Neural cell (in vitro differentiated cells): Measurements from ENCODE around the gene ELK4. TPM values are rescaled to one million over a fixed set of nuclear protein-coding genes. Genes with fewer than 3 reads are reported as not detected.

Experiments used
- H2AFZ ChIP-seq: fragments of 200-600, 300-800 bp; sonication (generic), shearing (Covaris generic); 2 replicates; pipeline ENCODE4 v1.6.0; 2014; ENCODE audit warnings: low read depth, mild to moderate bottlenecking, antibody characterized with exemption, low read length, moderate library complexity
- H3F3A ChIP-seq: fragments of 200-600 bp; shearing (Covaris generic); 2 replicates; pipeline ENCODE4 v1.6.1; 2016; ENCODE audit warnings: mild to moderate bottlenecking, moderate library complexity, mixed read lengths, antibody characterized with exemption, low read length; ENCODE audit not compliant: insufficient read depth, poor library complexity, severe bottlenecking
- H3K27ac ChIP-seq: fragments of 200-600, 300-800 bp; sonication (generic), shearing (Covaris generic); 2 replicates; pipeline ENCODE4 v1.5.1; 2014; ENCODE audit warnings: mild to moderate bottlenecking, low read length, moderate library complexity
- H3K27me3 ChIP-seq: fragments of 300-800, 200-600 bp; sonication (generic), shearing (Covaris generic); 2 replicates; pipeline ENCODE4 v1.6.0; 2014; ENCODE audit warnings: mild to moderate bottlenecking, low read depth, low read length, moderate library complexity; ENCODE audit not compliant: insufficient read depth
- H3K36me3 ChIP-seq: fragments of 300-800, 200-600 bp; sonication (generic), shearing (Covaris generic); 2 replicates; pipeline ENCODE4 v1.5.1; 2014; ENCODE audit warnings: mild to moderate bottlenecking, antibody characterized with exemption, low read length, moderate library complexity; ENCODE audit not compliant: insufficient read depth
- H3K4me2 ChIP-seq: fragments of 300-800, 200-600 bp; sonication (generic), shearing (Covaris generic); 2 replicates; pipeline ENCODE4 v1.6.0; 2014; ENCODE audit warnings: mild to moderate bottlenecking, low read length
- H3K4me3 ChIP-seq: fragments of 300-800, 200-600 bp; sonication (generic), shearing (Covaris generic); 2 replicates; pipeline ENCODE4 v1.5.1; 2014; ENCODE audit warnings: mild to moderate bottlenecking, low read length, moderate library complexity
- H3K79me2 ChIP-seq: fragments of 200-600 bp; shearing (Covaris generic); replicated peaks from 2 replicates; pipeline ENCODE4 v1.6.0; 2014; ENCODE audit warnings: mild to moderate bottlenecking, low read length, moderate library complexity; ENCODE audit not compliant: insufficient read depth
- H3K9ac ChIP-seq: fragments of 300-800, 200-600 bp; sonication (generic), shearing (Covaris generic); 2 replicates; pipeline ENCODE4 v1.6.1; 2016; ENCODE audit warnings: mild to moderate bottlenecking, low read length, mixed read lengths
- H3K9me2 ChIP-seq: fragments of 200-600 bp; shearing (Covaris generic); 2 replicates; pipeline ENCODE4 v1.6.1; 2016; ENCODE audit warnings: mild to moderate bottlenecking, low read length, mixed read lengths; ENCODE audit not compliant: insufficient read depth
- H3K9me3 ChIP-seq: fragments of 200-600, 300-800 bp; sonication (generic), shearing (Covaris generic); 2 replicates; pipeline ENCODE4 v1.6.1; 2016; ENCODE audit warnings: mild to moderate bottlenecking, mixed run types, low read length, moderate library complexity, mixed read lengths
- H4K20me1 ChIP-seq: fragments of 200-600 bp; shearing (Covaris generic); 2 replicates; pipeline ENCODE4 v1.6.1; 2016; ENCODE audit warnings: mild to moderate bottlenecking, mixed run types; ENCODE audit not compliant: insufficient read depth
- CTCF ChIP-seq: fragments of 450-650 bp; IDR thresholded peaks from 2 replicates; pipeline ENCODE4 v1.5.1; 2014; ENCODE audit warnings: antibody characterized with exemption, mild to moderate bottlenecking, moderate library complexity; ENCODE audit not compliant: poor library complexity, severe bottlenecking
- EP300 ChIP-seq: fragments of 450-650 bp; conservative IDR thresholded peaks from 2 replicates; pipeline ENCODE4 v1.6.1; 2014; ENCODE audit warnings: antibody characterized with exemption, mild to moderate bottlenecking, moderate library complexity; ENCODE audit not compliant: poor library complexity, severe bottlenecking
- EZH2 ChIP-seq: fragments of 200-600, 300-800 bp; shearing (Covaris generic), sonication (generic); IDR thresholded peaks from 2 replicates; pipeline ENCODE4 v1.6.1; 2014; ENCODE audit warnings: antibody characterized with exemption, low read length, borderline replicate concordance, mild to moderate bottlenecking; ENCODE audit not compliant: insufficient read depth, poor library complexity, severe bottlenecking
- MXI1 ChIP-seq: fragments of 450-650 bp; conservative IDR thresholded peaks from 2 replicates; pipeline ENCODE4 v1.6.1; 2014; ENCODE audit warnings: antibody characterized with exemption, mild to moderate bottlenecking; ENCODE audit not compliant: poor library complexity, severe bottlenecking
- POLR2AphosphoS5 ChIP-seq: IDR thresholded peaks from 2 replicates; pipeline ENCODE4 v1.6.1; 2012
- RAD21 ChIP-seq: fragments of 450-650 bp; conservative IDR thresholded peaks from 2 replicates; pipeline ENCODE4 v1.6.1; 2014; ENCODE audit warnings: antibody characterized with exemption, mild to moderate bottlenecking, moderate library complexity
- SMC3 ChIP-seq: fragments of 450-650 bp; conservative IDR thresholded peaks from 2 replicates; pipeline ENCODE4 v1.6.1; 2014; ENCODE audit warnings: antibody characterized with exemption, mild to moderate bottlenecking, moderate library complexity; ENCODE audit not compliant: poor library complexity
- TAF1 ChIP-seq: IDR thresholded peaks from 2 replicates; pipeline ENCODE4 v1.6.1; 2012; ENCODE audit warnings: low read depth
- polyA plus RNA-seq: library from polyadenylated mRNA; depleted of rRNA; stranded (reverse); fragments of >200 nt; gene quantifications from 2 replicates; pipeline ENCODE4 v1.2.3, GENCODE V29; 2014
- TF ChIP-seq, protein P1 (sequence below): IDR thresholded peaks from 2 replicates; pipeline ENCODE4 v1.6.1; 2012; ENCODE audit warnings: borderline replicate concordance

ELK4 gene
- polyA plus RNA-seq, 1 donor from 2014 or later: 10.0 TPM

- H3K9me3 ChIP-seq: no peaks in the 10 kb centered on the region
- no peaks in the 10 kb centered on the region for H3K36me3 ChIP-seq
- H3K9ac ChIP-seq: no peak overlapping the region
- H2AFZ ChIP-seq: no peak overlapping the region
- peak overlapping the region; percentile 88 for H3K4me3 ChIP-seq
- H3K27me3 ChIP-seq: no peaks in the 10 kb centered on the region
- peaks cover 39% of the 10 kb centered on the region for H3K79me2 ChIP-seq
- peak overlapping the region; percentile 69 for H3K4me2 ChIP-seq
- H3K27ac ChIP-seq: no peak overlapping the region
- TF ChIP-seq CTCF: no peak
- H4K20me1 ChIP-seq: no peaks in the 10 kb centered on the region
- H3K9me2 ChIP-seq: no peaks in the 10 kb centered on the region
- no peaks in the 10 kb centered on the region for H3F3A ChIP-seq
Observed at GRCh38 chr1:205629751-205630150, 2.1 kb downstream of the ELK4 start.

DNA sequence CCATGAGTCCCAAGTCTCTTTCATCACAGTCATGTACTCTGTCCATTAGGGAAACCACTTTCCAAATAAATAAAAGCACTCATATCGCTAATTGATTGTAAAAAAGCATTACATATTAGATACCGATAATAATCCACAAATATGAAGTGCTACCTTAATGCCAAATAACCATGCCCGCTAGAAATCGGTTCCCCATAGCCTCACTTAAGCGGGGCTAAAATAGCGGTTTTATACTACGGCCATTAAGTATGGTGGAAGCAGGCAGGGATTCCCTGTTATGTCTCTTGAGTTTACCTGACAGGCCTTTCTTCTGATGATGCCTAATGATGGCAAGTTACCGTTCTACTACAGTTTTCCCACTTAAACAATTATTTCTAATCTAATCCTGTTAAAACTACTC is 3.9 kb downstream of the ELK4 start:
- H3K9me3 ChIP-seq: no peaks in the 10 kb centered on the region
- no peaks in the 10 kb centered on the region for H4K20me1 ChIP-seq
- no peak overlapping the region for H3K9ac ChIP-seq
- H3K27ac ChIP-seq: no peak overlapping the region
- H2AFZ ChIP-seq: no peak overlapping the region
- no peaks in the 10 kb centered on the region for H3K9me2 ChIP-seq
- H3K79me2 ChIP-seq: peaks cover 43% of the 10 kb centered on the region
- no peak overlapping the region for H3K4me3 ChIP-seq
- TF ChIP-seq MXI1 (no peak), RAD21 (no peak), EP300 (no peak), EZH2 (no peak), SMC3 (no peak), POLR2AphosphoS5 (no peak), CTCF (no peak), TAF1 (no peak)
- TF ChIP-seq, protein P1, sequence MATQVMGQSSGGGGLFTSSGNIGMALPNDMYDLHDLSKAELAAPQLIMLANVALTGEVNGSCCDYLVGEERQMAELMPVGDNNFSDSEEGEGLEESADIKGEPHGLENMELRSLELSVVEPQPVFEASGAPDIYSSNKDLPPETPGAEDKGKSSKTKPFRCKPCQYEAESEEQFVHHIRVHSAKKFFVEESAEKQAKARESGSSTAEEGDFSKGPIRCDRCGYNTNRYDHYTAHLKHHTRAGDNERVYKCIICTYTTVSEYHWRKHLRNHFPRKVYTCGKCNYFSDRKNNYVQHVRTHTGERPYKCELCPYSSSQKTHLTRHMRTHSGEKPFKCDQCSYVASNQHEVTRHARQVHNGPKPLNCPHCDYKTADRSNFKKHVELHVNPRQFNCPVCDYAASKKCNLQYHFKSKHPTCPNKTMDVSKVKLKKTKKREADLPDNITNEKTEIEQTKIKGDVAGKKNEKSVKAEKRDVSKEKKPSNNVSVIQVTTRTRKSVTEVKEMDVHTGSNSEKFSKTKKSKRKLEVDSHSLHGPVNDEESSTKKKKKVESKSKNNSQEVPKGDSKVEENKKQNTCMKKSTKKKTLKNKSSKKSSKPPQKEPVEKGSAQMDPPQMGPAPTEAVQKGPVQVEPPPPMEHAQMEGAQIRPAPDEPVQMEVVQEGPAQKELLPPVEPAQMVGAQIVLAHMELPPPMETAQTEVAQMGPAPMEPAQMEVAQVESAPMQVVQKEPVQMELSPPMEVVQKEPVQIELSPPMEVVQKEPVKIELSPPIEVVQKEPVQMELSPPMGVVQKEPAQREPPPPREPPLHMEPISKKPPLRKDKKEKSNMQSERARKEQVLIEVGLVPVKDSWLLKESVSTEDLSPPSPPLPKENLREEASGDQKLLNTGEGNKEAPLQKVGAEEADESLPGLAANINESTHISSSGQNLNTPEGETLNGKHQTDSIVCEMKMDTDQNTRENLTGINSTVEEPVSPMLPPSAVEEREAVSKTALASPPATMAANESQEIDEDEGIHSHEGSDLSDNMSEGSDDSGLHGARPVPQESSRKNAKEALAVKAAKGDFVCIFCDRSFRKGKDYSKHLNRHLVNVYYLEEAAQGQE: no peak
- no peaks in the 10 kb centered on the region for H3F3A ChIP-seq
- H3K4me2 ChIP-seq: no peak overlapping the region
- H3K36me3 ChIP-seq: no peaks in the 10 kb centered on the region
- H3K27me3 ChIP-seq: no peaks in the 10 kb centered on the region
